Measurements from ENCODE around the gene AOAH. TPM values are rescaled to one million over a fixed set of nuclear protein-coding genes. Genes with fewer than 3 reads are reported as not detected.

Gene AOAH
- total and polyA plus RNA-seq, 9 of the 15 experiments (the other 6 are each of a cell fraction or from before 2014, with no cell fraction given): not detected

DNA sequence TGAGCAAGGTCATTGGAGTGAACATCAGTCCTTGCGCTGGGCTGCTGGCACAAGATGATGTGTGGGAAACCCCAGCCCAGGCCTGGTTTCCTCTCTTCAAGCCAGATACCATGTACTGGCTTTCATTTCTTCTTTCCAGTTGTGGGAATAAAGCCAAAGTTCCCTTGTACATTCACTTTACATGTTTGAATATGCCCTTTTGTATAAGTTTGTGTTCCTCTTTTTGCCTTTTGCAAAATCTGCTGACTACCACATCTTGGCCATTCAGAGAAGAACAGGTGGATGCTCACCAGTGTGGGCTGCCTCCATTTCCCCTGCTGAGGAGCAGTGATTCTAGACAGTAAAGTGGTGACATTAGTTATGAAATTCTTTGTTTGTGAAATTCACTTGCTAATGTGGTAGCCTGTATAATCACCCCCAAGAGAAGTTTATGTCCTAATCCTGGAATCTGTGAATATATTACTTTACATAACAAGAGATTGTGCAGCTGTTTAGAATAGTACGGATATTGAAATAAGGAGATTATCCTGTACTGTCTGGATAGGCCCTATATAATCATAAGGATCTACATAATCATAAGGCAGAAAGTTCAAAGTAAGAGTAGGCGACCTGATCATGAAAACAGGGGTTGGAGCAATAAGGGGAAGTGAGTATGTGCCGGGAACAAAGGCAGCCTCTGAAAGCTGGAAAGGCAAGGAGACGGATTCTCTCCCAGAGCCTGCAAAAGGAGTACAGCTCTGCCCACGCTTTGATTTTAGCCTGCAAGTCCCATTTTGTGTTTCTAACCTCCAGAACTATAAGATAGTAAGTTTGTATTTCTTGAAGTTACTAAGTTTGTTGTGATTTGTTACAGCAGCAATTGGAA, 18.8 kb upstream of the AOAH start:
- Histone ChIP-seq H3K9me1 (ENCODE audit: control insufficient read depth, insufficient read depth, low read length) (no peaks in the 10 kb centered on the region), H3K9ac (ENCODE audit: insufficient read depth in 1 of 2, low read depth in 2 of 2, low read length in 2 of 2) (no peak overlapping the region), H3K4me2 (ENCODE audit: insufficient read depth, low read length) (no peak overlapping the region), H2AFZ (ENCODE audit: low read depth, low read length) (no peak overlapping the region), H3K27ac (ENCODE audit: extremely low read depth, low read depth, low read length) (no peak overlapping the region), H3K9me3 (replicated peaks; ENCODE audit: control insufficient read depth, insufficient read depth, low read depth, low read length) (no peaks in the 10 kb centered on the region), H3K27me3 (ENCODE audit: control insufficient read depth in 2 of 2, insufficient read depth in 2 of 2, low read length in 2 of 2) (peaks cover 0 to 13% of the 10 kb centered on the region in 2 experiments; a peak in 2 of 5 replicates), H3K36me3 (ENCODE audit: control insufficient read depth, insufficient read depth, low read length) (no peaks in the 10 kb centered on the region), H3K4me1 (replicated peaks in 1 of 2; ENCODE audit: control insufficient read depth in 2 of 2, insufficient read depth in 2 of 2, low read length in 2 of 2) (no peaks in the 10 kb centered on the region), H3K4me3 (no peak overlapping the region), H3K79me2 (ENCODE audit: control insufficient read depth, insufficient read depth, low read length) (no peaks in the 10 kb centered on the region), H4K20me1 (replicated peaks; ENCODE audit: control insufficient read depth, insufficient read depth, low read length) (no peaks in the 10 kb centered on the region)
- no peak for TF ChIP-seq ZNF263 (CRISPR knock-in tag; IDR thresholded peaks at IDR 0.05; ENCODE audit: borderline replicate concordance)
- TF ChIP-seq GATA2 (CRISPR knock-in tag; IDR thresholded peaks at IDR 0.05): no peak
- TF ChIP-seq POLR2AphosphoS5 (IDR thresholded peaks at IDR 0.05; ENCODE audit: control insufficient read depth, insufficient read depth, low read depth, low read length): no peak
- TF ChIP-seq NCOA6 (IDR thresholded peaks at IDR 0.05): no peak
- TF ChIP-seq PTTG1 (tag; IDR thresholded peaks at IDR 0.05; ENCODE audit: low read depth): no peak
- no peak for TF ChIP-seq TCF3 (CRISPR knock-in tag; IDR thresholded peaks at IDR 0.05)
- no peak for TF ChIP-seq SMARCC2 (IDR thresholded peaks at IDR 0.05; ENCODE audit: low read depth)
- no peak for TF ChIP-seq NEUROD1 (IDR thresholded peaks at IDR 0.05; ENCODE audit: borderline replicate concordance, low read depth, low read length, partially characterized antibody)
- no peak for TF ChIP-seq DPF2 (IDR thresholded peaks at IDR 0.05)
- TF ChIP-seq SIRT6 (IDR thresholded peaks at IDR 0.05; ENCODE audit: low read depth, low read length): no peak
- TF ChIP-seq EWSR1 (IDR thresholded peaks at IDR 0.05; ENCODE audit: borderline replicate concordance, low read depth, partially characterized antibody): no peak
- TF ChIP-seq, protein P1, sequence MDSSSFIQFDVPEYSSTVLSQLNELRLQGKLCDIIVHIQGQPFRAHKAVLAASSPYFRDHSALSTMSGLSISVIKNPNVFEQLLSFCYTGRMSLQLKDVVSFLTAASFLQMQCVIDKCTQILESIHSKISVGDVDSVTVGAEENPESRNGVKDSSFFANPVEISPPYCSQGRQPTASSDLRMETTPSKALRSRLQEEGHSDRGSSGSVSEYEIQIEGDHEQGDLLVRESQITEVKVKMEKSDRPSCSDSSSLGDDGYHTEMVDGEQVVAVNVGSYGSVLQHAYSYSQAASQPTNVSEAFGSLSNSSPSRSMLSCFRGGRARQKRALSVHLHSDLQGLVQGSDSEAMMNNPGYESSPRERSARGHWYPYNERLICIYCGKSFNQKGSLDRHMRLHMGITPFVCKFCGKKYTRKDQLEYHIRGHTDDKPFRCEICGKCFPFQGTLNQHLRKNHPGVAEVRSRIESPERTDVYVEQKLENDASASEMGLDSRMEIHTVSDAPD (CRISPR knock-in tag; IDR thresholded peaks at IDR 0.05): no peak
- ChIA-PET POLR2A (no interaction called here), CTCF (ENCODE audit: low intra/inter-chr PET ratio) (no interaction called here)
- BruUV-seq (replicated peaks): no TSS peak
- in situ Hi-C loops (cut with MboI): no loop called here
- no peak for FAIRE-seq
- 0% methylated on average over 6 of the region's 6 CpGs for WGBS (ENCODE audit: insufficient coverage, low coverage, missing lambda C conversion rate)
- ATAC-seq: no peak
- DNase-seq (ENCODE audit: extremely low read depth in 1 of 4, low spot score in 3 of 4): no peak
- intact Hi-C loops (cut with micrococcal nuclease): no loop called here
